ENCODE measurements around the gene UNC93A.
"Not testable (repeated sequence)": the region's sequence is repeated elsewhere in the genome, so short reads cannot be mapped to it uniquely, and the experiment has no call there.

- TF ChIP-seq CTCF (IDR thresholded peaks at IDR 0.05; ENCODE audit: poor library complexity); EZH2 (IDR thresholded peaks at IDR 0.05; ENCODE audit: borderline replicate concordance); EZH2phosphoT487 (IDR thresholded peaks at IDR 0.05; ENCODE audit: low read depth, severe bottlenecking, unreplicated experiment): not testable (repeated sequence)
These were observed 6.5 kb upstream of the UNC93A start for GRCh38 chr6:167284565-167284964.

Data from hepatocyte (in vitro differentiated cells).